HepG2 (cell line): ENCODE results near the gene RBFOX1. TPM values are rescaled to one million over a fixed set of nuclear protein-coding genes. Genes with fewer than 3 reads are reported as not detected.

Experiments used
- ATAC-seq: fragments of 200-7000 bp; cut with Tn5 transposase; 3 replicates; pipeline ENCODE4 v1.9.1; 2020; ENCODE audit warnings: mild to moderate bottlenecking, moderate library complexity
- BruUV-seq: library from RNA; stranded (reverse); fragments of 400-500 nt; replicated peaks from 2 replicates; lab custom pipeline; 2021; lab: Mats Ljungman, UMichigan
- CTCF ChIA-PET: fragments of 300-600 bp; formaldehyde crosslinking; extraction: SDS; loops from one replicate; lab custom pipeline; 2021; ENCODE audit warnings: low total read pairs, inconsistent platforms, low intra/inter-chr PET ratio; lab: Yijun Ruan, JAX
- POLR2A ChIA-PET: fragments of 350-600 bp; sonication (Branson Sonifier 250); formaldehyde crosslinking; loops from one replicate; lab custom pipeline; 2020; ENCODE audit warnings: antibody characterized with exemption, inconsistent platforms; lab: Yijun Ruan, JAX
- DNase-seq: peaks from one replicate; pipeline ENCODE4 v3.0.0-alpha.2; 2015; ENCODE audit warnings: low spot score
- FAIRE-seq: peaks from 3 replicates; lab custom pipeline; 2011; peaks lifted over from hg19 to GRCh38; lab: Jason Lieb, UNC
- H2AFZ ChIP-seq: one replicate; pipeline ENCODE4 v1.6.1; 2011; ENCODE audit warnings: low read length, inconsistent platforms
- H3K27ac ChIP-seq: fragments of 300-600 bp; 3 replicates; pipeline ENCODE4 v1.8.0; 2011; ENCODE audit warnings: mixed run types, mild to moderate bottlenecking, mixed read lengths, low read length, inconsistent platforms; ENCODE audit not compliant: insufficient read depth; ENCODE audit errors: extremely low read length
- H3K27me3 ChIP-seq, 2 experiments: fragments of 200-600 bp in 1 of 2; 2 replicates in 1 of 2; 3 replicates in 1 of 2; pipeline versions ENCODE4 v1.6.0 to v1.8.0; 2011; ENCODE audit warnings: low read length in 2 of 2, mild to moderate bottlenecking in 2 of 2, moderate library complexity in 2 of 2, inconsistent platforms in 1 of 2; ENCODE audit not compliant: insufficient read depth in 2 of 2, control insufficient read depth in 1 of 2
- H3K36me3 ChIP-seq, 2 experiments: fragments of 200-600 bp in 1 of 2; replicated peaks in 1 of 2; 2 replicates in 1 of 2; 3 replicates in 1 of 2; pipeline versions ENCODE4 v1.5.1 to v1.8.0; 2011; ENCODE audit warnings: low read length in 2 of 2, inconsistent platforms in 1 of 2; ENCODE audit not compliant: insufficient read depth in 2 of 2, control insufficient read depth in 1 of 2
- H3K4me1 ChIP-seq: 2 replicates; pipeline ENCODE4 v1.5.1; 2012; ENCODE audit warnings: low read length, inconsistent platforms; ENCODE audit not compliant: insufficient read depth
- H3K4me2 ChIP-seq: 2 replicates; pipeline ENCODE4 v1.6.0; 2011; ENCODE audit warnings: low read depth, low read length, inconsistent platforms
- H3K4me3 ChIP-seq, 3 experiments: fragments of 200-600 bp in 1 of 3; sonication (generic), shearing (Covaris generic) in 1 of 3; replicated peaks in 1 of 3; 2 replicates each; pipeline ENCODE4 v1.5.1; 2011 to 2016; ENCODE audit warnings: low read length in 3 of 3, inconsistent platforms in 2 of 3, low read depth in 2 of 3, mild to moderate bottlenecking in 2 of 3, control low read depth in 1 of 3, mixed read lengths in 1 of 3; ENCODE audit not compliant: insufficient read depth in 1 of 3
- H3K79me2 ChIP-seq: one replicate; pipeline ENCODE4 v1.6.1; 2011; ENCODE audit warnings: low read length, inconsistent platforms; ENCODE audit not compliant: insufficient read depth
- H3K9ac ChIP-seq: 2 replicates; pipeline ENCODE4 v1.6.0; 2011; ENCODE audit warnings: mild to moderate bottlenecking, low read depth, low read length, inconsistent platforms; ENCODE audit not compliant: insufficient read depth
- H3K9me3 ChIP-seq: 2 replicates; pipeline ENCODE4 v1.5.1; 2012; ENCODE audit warnings: mild to moderate bottlenecking, low read length
- H4K20me1 ChIP-seq: 2 replicates; pipeline ENCODE4 v1.6.0; 2011; ENCODE audit warnings: inconsistent platforms, mild to moderate bottlenecking, low read length, moderate library complexity; ENCODE audit not compliant: insufficient read depth
- ATF1 ChIP-seq: IDR thresholded peaks from 2 replicates; pipeline ENCODE4 v1.6.1; 2016; ENCODE audit warnings: mild to moderate bottlenecking, control low read depth
- KLF16 ChIP-seq, 2 experiments: sonication (generic) in 1 of 2; formaldehyde crosslinking in 1 of 2; IDR thresholded peaks; 2 replicates each; pipeline versions ENCODE4 v1.6.1 to v1.8.0; 2016 to 2023; ENCODE audit warnings: missing genetic modification reagents in 2 of 2, missing compliant biosample characterization in 1 of 2
- MATR3 ChIP-seq: sonication (generic); formaldehyde crosslinking; IDR thresholded peaks from 2 replicates; pipeline ENCODE4 v1.4.0; 2020; ENCODE audit warnings: missing genetic modification reagents
- MAZ ChIP-seq, 2 experiments: sonication (generic) in 1 of 2; formaldehyde crosslinking in 1 of 2; IDR thresholded peaks; 2 replicates each; pipeline versions ENCODE4 v1.5.0 to v1.6.1; 2012 to 2020; ENCODE audit warnings: low read depth in 2 of 2, mild to moderate bottlenecking in 2 of 2, borderline replicate concordance in 1 of 2, improper control_type of control experiment in 1 of 2, low read length in 1 of 2, missing genetic modification reagents in 1 of 2, moderate library complexity in 1 of 2
- NR2F1 ChIP-seq, 2 experiments: fragments of 450-650 bp in 1 of 2; formaldehyde crosslinking in 1 of 2; IDR thresholded peaks; 2 replicates each; pipeline versions ENCODE4 v1.5.0 to v1.6.1; 2016 to 2020; ENCODE audit warnings: mild to moderate bottlenecking in 1 of 2, missing compliant biosample characterization in 1 of 2, missing genetic modification reagents in 1 of 2, moderate library complexity in 1 of 2
- TBL1XR1 ChIP-seq: fragments of 150-350 bp; IDR thresholded peaks from 2 replicates; pipeline ENCODE4 v1.6.1; 2014; ENCODE audit warnings: borderline replicate concordance, low read length; ENCODE audit not compliant: partially characterized antibody
- TBP ChIP-seq: sonication (generic); formaldehyde crosslinking; IDR thresholded peaks from 2 replicates; pipeline ENCODE4 v1.5.0; 2020; ENCODE audit warnings: missing genetic modification reagents
- ZNF788 ChIP-seq: sonication (generic); formaldehyde crosslinking; IDR thresholded peaks from 2 replicates; pipeline ENCODE4 v1.5.0; 2020; ENCODE audit warnings: mild to moderate bottlenecking, missing genetic modification reagents, borderline replicate concordance
- WGBS: methylation state at CpG from one replicate; pipeline ENCODE4 v1.1.6; 2017; ENCODE audit warnings: low lambda C conversion rate; 5-methylcytosine and 5-hydroxymethylcytosine counted together
- in situ Hi-C: cut with HindIII; loops from 2 replicates; pipeline ENCODE4 v1.10.0; 2017; ENCODE audit warnings: low pct_unique_long_range_greater_than_20kb; ENCODE audit not compliant: extremely low pct_ligation_motif_present
- intact Hi-C: fragments of 100-400 bp; cut with micrococcal nuclease; formaldehyde crosslinking; loops from one replicate; pipeline ENCODE4 v1.10.0; 2022; ENCODE audit not compliant: unreplicated experiment
- polyA plus RNA-seq, 8 experiments: library from polyadenylated mRNA; depleted of rRNA in 3 of 8; stranded (reverse) in 7 of 8; unstranded in 1 of 8; fragments of >200 nt; fragmentation: Illumina TruSeq in 4 of 8; extraction: Trizol in 4 of 8; gene quantifications; 2 replicates each; pipeline versions ENCODE4 v1.2.1 to v1.2.3, GENCODE V29; 2011 to 2016; ENCODE audit warnings: low read depth in 4 of 8, missing spikeins in 1 of 8, mixed read lengths in 1 of 8; ENCODE audit not compliant: insufficient read depth in 1 of 8
- total RNA-seq, 5 experiments: library from RNA; depleted of rRNA; stranded (reverse); fragments of >200 nt; fragmentation: Illumina TruSeq; extraction: Trizol; gene quantifications; 2 replicates each; pipeline ENCODE4 v1.2.3, GENCODE V29; 2016; ENCODE audit warnings: low read depth in 1 of 5
- TF ChIP-seq, protein P1 (sequence below): sonication (generic); formaldehyde crosslinking; IDR thresholded peaks from 2 replicates; pipeline ENCODE4 v1.4.0; 2020; ENCODE audit warnings: missing genetic modification reagents

The RBFOX1 gene
- total and polyA plus RNA-seq, 2 of the 13 experiments (the other 11 are each of a cell fraction or from before 2014, with no cell fraction given): not detected

DNA sequence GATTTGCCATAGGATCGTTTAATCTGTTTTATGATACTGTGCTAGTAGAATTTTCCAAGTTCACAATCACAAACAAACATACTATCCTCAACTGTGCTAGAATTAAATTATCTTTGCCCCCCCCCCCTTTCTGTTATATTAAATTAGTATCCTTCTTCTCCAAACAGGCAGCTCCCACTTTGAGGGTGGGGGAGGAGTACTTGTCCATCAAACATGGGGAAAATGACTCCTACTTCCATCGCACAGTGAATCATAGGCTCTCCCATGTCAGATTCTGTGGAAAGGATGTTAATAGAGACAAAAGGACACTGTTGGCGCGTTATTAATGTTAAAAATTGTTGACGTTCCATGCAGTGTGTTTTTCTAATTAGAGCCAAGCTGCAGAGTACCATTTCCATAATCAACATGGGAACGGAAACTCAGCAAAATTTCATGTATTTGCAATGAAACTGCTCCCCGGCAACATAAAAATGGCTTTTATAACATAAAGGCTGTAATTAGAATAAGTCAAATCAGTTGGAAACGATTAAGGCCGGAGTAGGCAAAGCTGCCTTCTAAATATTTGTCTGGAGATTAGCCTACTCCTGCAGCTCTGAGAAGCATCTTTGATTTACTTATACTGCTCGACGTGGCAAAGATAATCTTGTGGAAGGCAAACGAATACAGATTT lies 104.6 kb downstream of the RBFOX1 start:
- DNase-seq (no peak), ATAC-seq (no peak)
- Histone ChIP-seq H3K79me2 (no peaks in the 10 kb centered on the region), H3K9ac (no peak overlapping the region), H2AFZ (no peak overlapping the region), H3K4me1 (no peaks in the 10 kb centered on the region), H3K36me3 (no peaks in the 10 kb centered on the region), H3K27me3 (peaks cover 0 to 11% of the 10 kb centered on the region in 2 experiments; a peak in 1 of 5 replicates)
- WGBS: 22% methylated on average over 12 of the region's 12 CpGs
- BruUV-seq: no TSS peak
- TF ChIP-seq TBP (CRISPR knock-in tag) (no peak), MATR3 (CRISPR knock-in tag) (no peak), KLF16 (CRISPR knock-in tag; IDR thresholded peaks at IDR 0.05) (no peak), ATF1 (CRISPR knock-in tag) (no peak), TBL1XR1 (no peak), NR2F1 (CRISPR knock-in tag; IDR thresholded peaks at IDR 0.05) (no peak), ZNF788 (CRISPR knock-in tag) (no peak), MAZ (IDR thresholded peaks at IDR 0.05; ENCODE audit: borderline replicate concordance, low read depth, low read length) (no peak), MAZ (CRISPR knock-in tag; IDR thresholded peaks at IDR 0.05; ENCODE audit: low read depth) (no peak)
- TF ChIP-seq, protein P1, sequence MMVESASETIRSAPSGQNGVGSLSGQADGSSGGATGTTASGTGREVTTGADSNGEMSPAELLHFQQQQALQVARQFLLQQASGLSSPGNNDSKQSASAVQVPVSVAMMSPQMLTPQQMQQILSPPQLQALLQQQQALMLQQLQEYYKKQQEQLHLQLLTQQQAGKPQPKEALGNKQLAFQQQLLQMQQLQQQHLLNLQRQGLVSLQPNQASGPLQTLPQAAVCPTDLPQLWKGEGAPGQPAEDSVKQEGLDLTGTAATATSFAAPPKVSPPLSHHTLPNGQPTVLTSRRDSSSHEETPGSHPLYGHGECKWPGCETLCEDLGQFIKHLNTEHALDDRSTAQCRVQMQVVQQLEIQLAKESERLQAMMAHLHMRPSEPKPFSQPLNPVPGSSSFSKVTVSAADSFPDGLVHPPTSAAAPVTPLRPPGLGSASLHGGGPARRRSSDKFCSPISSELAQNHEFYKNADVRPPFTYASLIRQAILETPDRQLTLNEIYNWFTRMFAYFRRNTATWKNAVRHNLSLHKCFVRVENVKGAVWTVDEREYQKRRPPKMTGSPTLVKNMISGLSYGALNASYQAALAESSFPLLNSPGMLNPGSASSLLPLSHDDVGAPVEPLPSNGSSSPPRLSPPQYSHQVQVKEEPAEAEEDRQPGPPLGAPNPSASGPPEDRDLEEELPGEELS (CRISPR knock-in tag): no peak
- TF ChIP-seq, all 625 proteins: peak for 0
- in situ Hi-C loops (no loop called here), intact Hi-C loops (no loop called here)
- no peak overlapping the region for H3K27ac ChIP-seq
- H4K20me1 ChIP-seq: no peaks in the 10 kb centered on the region
- ChIA-PET CTCF (no interaction called here), POLR2A (no interaction called here)
- no peak overlapping the region for H3K4me3 ChIP-seq
- H3K9me3 ChIP-seq: no peaks in the 10 kb centered on the region
- H3K4me2 ChIP-seq: no peak overlapping the region
- no peak for FAIRE-seq
